Fibroblast of skin of left quadriceps (primary cell): ENCODE results near the gene TST.
"Not testable (repeated sequence)": the region's sequence is repeated elsewhere in the genome, so short reads cannot be mapped to it uniquely, and the experiment has no call there.

Source experiments
- DNase-seq, 2 experiments: peaks; one replicate each; pipeline ENCODE4 v3.0.0-alpha.2; 2013; ENCODE audit warnings: low read depth in 2 of 2

Gene TST

GRCh38 chr22:37015587-37015878 is 3.7 kb downstream of the TST start:
- no peak for DNase-seq

GRCh38 chr22:37014835-37015586 is 4.2 kb downstream of the TST start:
- DNase-seq = no peak

GRCh38 chr22:37014415-37014806 is 4.8 kb downstream of the TST start:
- no peak for DNase-seq

- DNase-seq = no peak
These were observed 6.3 kb downstream of the TST start for GRCh38 chr22:37012956-37013355.

- no peak for DNase-seq
These were observed 6.9 kb downstream of the TST start for GRCh38 chr22:37012262-37012904.

GRCh38 chr22:37011472-37011871 is 7.8 kb downstream of the TST start:
- no peak for DNase-seq

GRCh38 chr22:37010976-37011375 is 8.3 kb downstream of the TST start:
- DNase-seq = no peak

- no peak for DNase-seq
These were observed 9.1 kb downstream of the TST start for GRCh38 chr22:37010174-37010573.

GRCh38 chr22:37009490-37009889 is 9.8 kb downstream of the TST start:
- DNase-seq = no peak

GRCh38 chr22:37008365-37008764 is 10.9 kb downstream of the TST start:
- DNase-seq = no peak

- no peak for DNase-seq
These were observed 11.6 kb downstream of the TST start for GRCh38 chr22:37007651-37008050.

- no peak for DNase-seq
These were observed 16.6 kb downstream of the TST start for GRCh38 chr22:37002633-37003032.

GRCh38 chr22:37001826-37002225 is 17.4 kb downstream of the TST start:
- DNase-seq = no peak

GRCh38 chr22:37000676-37001534 is 18.3 kb downstream of the TST start:
- no peak for DNase-seq

- DNase-seq = no peak
These were observed 19.8 kb downstream of the TST start for GRCh38 chr22:36999463-36999862.

GRCh38 chr22:36998620-36999351 is 20.5 kb downstream of the TST start:
- no peak for DNase-seq

- no peak for DNase-seq
These were observed 21.5 kb downstream of the TST start for GRCh38 chr22:36997746-36998145.

- DNase-seq = no peak
These were observed 28.0 kb downstream of the TST start for GRCh38 chr22:36991206-36991605.

GRCh38 chr22:36990457-36990856 is 28.8 kb downstream of the TST start:
- no peak for DNase-seq

GRCh38 chr22:36989012-36989411 is 30.2 kb downstream of the TST start:
- not testable (repeated sequence) for DNase-seq

- no peak for DNase-seq
These were observed 31.0 kb downstream of the TST start for GRCh38 chr22:36988075-36988832.
